ENCODE data around the gene FAM234A.

FAM234A gene

DNA sequence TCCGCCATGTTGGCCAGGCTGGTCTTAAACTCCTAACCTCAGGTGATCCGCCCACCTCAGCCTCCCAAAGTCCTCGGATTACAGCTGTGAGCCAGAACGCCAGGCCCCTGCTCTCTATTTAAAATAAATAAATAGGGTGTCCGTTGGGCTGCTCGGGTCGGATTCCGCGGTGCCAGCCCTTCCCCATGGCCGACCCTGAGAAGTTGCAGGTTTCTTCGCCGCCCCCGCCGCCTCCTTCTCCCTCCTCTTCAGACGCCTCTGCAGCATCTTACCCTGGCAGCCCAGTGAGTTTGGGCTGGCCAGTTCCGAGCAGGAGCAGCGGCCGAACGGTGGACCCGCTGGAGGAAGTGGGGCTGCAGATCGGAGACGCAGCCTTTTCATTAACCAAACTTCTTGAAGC lies 3.7 kb upstream of the FAM234A start:
- Histone ChIP-seq H3K9ac (ENCODE audit: low read depth, low read length) (no peak overlapping the region), H3K36me3 (ENCODE audit: control insufficient read depth, insufficient read depth, low read length) (peaks cover 25% of the 10 kb centered on the region), H3K27ac (ENCODE audit: low read depth, low read length) (no peak overlapping the region), H3K9me3 (ENCODE audit: control insufficient read depth, insufficient read depth, low read length) (no peaks in the 10 kb centered on the region), H3K27me3 (ENCODE audit: control insufficient read depth, insufficient read depth, low read length) (no peaks in the 10 kb centered on the region), H3K4me1 (ENCODE audit: control insufficient read depth, insufficient read depth, low read length) (peaks cover 6% of the 10 kb centered on the region), H3K4me3 (ENCODE audit: low read depth, low read length) (no peak overlapping the region)

GRCh38 chr16:239948-240277 lies 5.3 kb downstream of the FAM234A start:
- Histone ChIP-seq H3K36me3 (ENCODE audit: control insufficient read depth, insufficient read depth, low read length) (no peaks in the 10 kb centered on the region), H3K27me3 (ENCODE audit: control insufficient read depth, insufficient read depth, low read length) (no peaks in the 10 kb centered on the region), H3K4me1 (ENCODE audit: control insufficient read depth, insufficient read depth, low read length) (no peaks in the 10 kb centered on the region), H3K9ac (ENCODE audit: low read depth, low read length) (no peak overlapping the region), H3K4me3 (ENCODE audit: low read depth, low read length) (no peak overlapping the region), H3K9me3 (ENCODE audit: control insufficient read depth, insufficient read depth, low read length) (no peaks in the 10 kb centered on the region), H3K27ac (ENCODE audit: low read depth, low read length) (no peak overlapping the region)

DNA sequence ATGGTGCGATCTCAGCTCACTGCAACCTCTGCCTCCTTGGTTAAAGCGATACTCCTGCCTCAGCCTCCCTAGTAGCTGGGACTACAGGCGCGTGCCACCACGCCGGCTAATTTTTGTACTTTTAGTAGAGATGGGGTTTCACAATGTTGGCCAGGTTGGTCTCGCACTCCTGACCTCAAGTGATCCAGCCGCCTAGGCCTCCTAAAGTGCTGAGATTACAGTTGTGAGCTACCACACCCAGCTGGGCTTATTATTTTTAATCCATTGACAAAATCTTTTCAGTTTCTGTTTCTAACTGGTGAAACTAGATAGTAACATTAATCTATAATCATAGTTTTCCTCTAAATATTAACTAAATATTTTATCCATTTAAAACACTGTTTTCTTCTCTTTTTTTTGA lies 5.9 kb downstream of the FAM234A start:
- no peaks in the 10 kb centered on the region for H3K36me3 ChIP-seq (ENCODE audit: control insufficient read depth, insufficient read depth, low read length)
- H3K4me3 ChIP-seq (ENCODE audit: low read depth, low read length) = no peak overlapping the region
- no peaks in the 10 kb centered on the region for H3K4me1 ChIP-seq (ENCODE audit: control insufficient read depth, insufficient read depth, low read length)
- no peak overlapping the region for H3K9ac ChIP-seq (ENCODE audit: low read depth, low read length)
- H3K9me3 ChIP-seq (ENCODE audit: control insufficient read depth, insufficient read depth, low read length) = no peaks in the 10 kb centered on the region
- no peak overlapping the region for H3K27ac ChIP-seq (ENCODE audit: low read depth, low read length)
- H3K27me3 ChIP-seq (ENCODE audit: control insufficient read depth, insufficient read depth, low read length) = no peaks in the 10 kb centered on the region

- no peak overlapping the region for H3K27ac ChIP-seq (ENCODE audit: low read depth, low read length)
- H3K9ac ChIP-seq (ENCODE audit: low read depth, low read length) = no peak overlapping the region
- no peak overlapping the region for H3K4me3 ChIP-seq (ENCODE audit: low read depth, low read length)
- no peaks in the 10 kb centered on the region for H3K36me3 ChIP-seq (ENCODE audit: control insufficient read depth, insufficient read depth, low read length)
- H3K27me3 ChIP-seq (ENCODE audit: control insufficient read depth, insufficient read depth, low read length) = no peaks in the 10 kb centered on the region
- H3K9me3 ChIP-seq (ENCODE audit: control insufficient read depth, insufficient read depth, low read length) = no peaks in the 10 kb centered on the region
- no peaks in the 10 kb centered on the region for H3K4me1 ChIP-seq (ENCODE audit: control insufficient read depth, insufficient read depth, low read length)
These were observed 7.7 kb downstream of the FAM234A start for GRCh38 chr16:242281-242680.

- no peaks in the 10 kb centered on the region for H3K36me3 ChIP-seq (ENCODE audit: control insufficient read depth, insufficient read depth, low read length)
- H3K4me3 ChIP-seq (ENCODE audit: low read depth, low read length) = no peak overlapping the region
- H3K9ac ChIP-seq (ENCODE audit: low read depth, low read length) = no peak overlapping the region
- H3K27ac ChIP-seq (ENCODE audit: low read depth, low read length) = no peak overlapping the region
- H3K9me3 ChIP-seq (ENCODE audit: control insufficient read depth, insufficient read depth, low read length) = no peaks in the 10 kb centered on the region
- no peaks in the 10 kb centered on the region for H3K27me3 ChIP-seq (ENCODE audit: control insufficient read depth, insufficient read depth, low read length)
- no peaks in the 10 kb centered on the region for H3K4me1 ChIP-seq (ENCODE audit: control insufficient read depth, insufficient read depth, low read length)
These were observed 8.7 kb downstream of the FAM234A start for GRCh38 chr16:243348-243747.

- H3K4me1 ChIP-seq (ENCODE audit: control insufficient read depth, insufficient read depth, low read length) = no peaks in the 10 kb centered on the region
- no peak overlapping the region for H3K9ac ChIP-seq (ENCODE audit: low read depth, low read length)
- no peak overlapping the region for H3K4me3 ChIP-seq (ENCODE audit: low read depth, low read length)
- no peaks in the 10 kb centered on the region for H3K9me3 ChIP-seq (ENCODE audit: control insufficient read depth, insufficient read depth, low read length)
- no peaks in the 10 kb centered on the region for H3K27me3 ChIP-seq (ENCODE audit: control insufficient read depth, insufficient read depth, low read length)
- no peak overlapping the region for H3K27ac ChIP-seq (ENCODE audit: low read depth, low read length)
- no peaks in the 10 kb centered on the region for H3K36me3 ChIP-seq (ENCODE audit: control insufficient read depth, insufficient read depth, low read length)
These were observed 10.5 kb downstream of the FAM234A start for GRCh38 chr16:245105-245504.

GRCh38 chr16:247027-247426 lies 12.4 kb downstream of the FAM234A start:
- Histone ChIP-seq H3K27ac (ENCODE audit: low read depth, low read length) (no peak overlapping the region), H3K9ac (ENCODE audit: low read depth, low read length) (no peak overlapping the region), H3K27me3 (ENCODE audit: control insufficient read depth, insufficient read depth, low read length) (no peaks in the 10 kb centered on the region), H3K4me3 (ENCODE audit: low read depth, low read length) (no peak overlapping the region), H3K36me3 (ENCODE audit: control insufficient read depth, insufficient read depth, low read length) (peaks cover 5% of the 10 kb centered on the region), H3K4me1 (ENCODE audit: control insufficient read depth, insufficient read depth, low read length) (no peaks in the 10 kb centered on the region), H3K9me3 (ENCODE audit: control insufficient read depth, insufficient read depth, low read length) (no peaks in the 10 kb centered on the region)

GRCh38 chr16:249431-249830 lies 14.8 kb downstream of the FAM234A start:
- no peak overlapping the region for H3K27ac ChIP-seq (ENCODE audit: low read depth, low read length)
- H3K27me3 ChIP-seq (ENCODE audit: control insufficient read depth, insufficient read depth, low read length) = no peaks in the 10 kb centered on the region
- no peak overlapping the region for H3K4me3 ChIP-seq (ENCODE audit: low read depth, low read length)
- H3K9ac ChIP-seq (ENCODE audit: low read depth, low read length) = no peak overlapping the region
- H3K9me3 ChIP-seq (ENCODE audit: control insufficient read depth, insufficient read depth, low read length) = no peaks in the 10 kb centered on the region
- H3K4me1 ChIP-seq (ENCODE audit: control insufficient read depth, insufficient read depth, low read length) = no peaks in the 10 kb centered on the region
- peaks cover 19% of the 10 kb centered on the region for H3K36me3 ChIP-seq (ENCODE audit: control insufficient read depth, insufficient read depth, low read length)

DNA sequence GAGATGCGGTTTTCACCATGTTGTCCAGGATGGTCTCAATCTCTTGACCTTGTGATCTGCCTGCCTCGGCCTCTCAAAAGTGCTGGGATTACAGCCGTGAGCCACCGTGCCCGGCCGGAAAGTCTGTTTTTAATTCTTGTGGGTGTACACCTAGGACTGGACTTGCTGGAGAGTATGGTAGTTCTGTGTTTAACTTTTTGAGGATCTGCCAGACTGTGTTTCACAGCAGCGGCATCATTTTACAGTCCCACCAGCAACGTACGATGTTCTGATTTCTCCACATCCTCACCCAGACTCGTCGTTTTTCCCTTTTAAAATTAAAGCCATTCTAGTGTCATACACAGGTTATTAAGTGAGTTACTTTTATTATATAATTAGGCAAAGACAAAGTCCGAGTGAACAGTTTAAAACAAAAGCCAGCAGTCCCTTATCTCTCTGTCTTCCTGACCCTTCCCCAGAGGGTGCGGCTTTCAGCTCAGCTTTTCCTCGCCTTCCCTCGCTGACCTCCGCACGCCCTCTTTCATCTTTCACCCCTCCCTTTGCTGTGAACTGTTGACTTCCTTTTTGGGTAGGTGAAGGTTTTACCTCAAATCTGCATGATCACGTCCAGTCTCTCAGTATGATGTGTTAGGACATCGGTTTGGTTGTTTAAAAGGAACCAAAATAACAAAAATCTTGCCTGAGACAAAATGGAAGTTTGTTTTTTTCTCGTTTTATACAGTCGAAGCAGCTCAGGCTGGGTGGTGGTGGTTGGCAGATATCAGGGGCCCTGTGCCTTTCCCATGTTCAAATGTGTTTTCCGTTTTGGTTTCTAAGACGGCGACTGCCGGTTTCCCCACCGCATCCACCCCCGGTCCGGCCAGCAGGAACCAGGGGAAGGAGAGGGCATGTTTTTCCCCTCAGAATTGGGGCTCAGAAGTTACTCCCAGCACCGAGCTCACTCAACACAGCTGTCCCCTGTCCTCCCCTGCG lies 18.0 kb downstream of the FAM234A start:
- Histone ChIP-seq H3K4me3 (ENCODE audit: low read depth, low read length) (no peak overlapping the region), H3K36me3 (ENCODE audit: control insufficient read depth, insufficient read depth, low read length) (peaks cover 36% of the 10 kb centered on the region), H3K27ac (ENCODE audit: low read depth, low read length) (no peak overlapping the region), H3K9me3 (ENCODE audit: control insufficient read depth, insufficient read depth, low read length) (no peaks in the 10 kb centered on the region), H3K4me1 (ENCODE audit: control insufficient read depth, insufficient read depth, low read length) (no peaks in the 10 kb centered on the region), H3K9ac (ENCODE audit: low read depth, low read length) (no peak overlapping the region), H3K27me3 (ENCODE audit: control insufficient read depth, insufficient read depth, low read length) (no peaks in the 10 kb centered on the region)

DNA sequence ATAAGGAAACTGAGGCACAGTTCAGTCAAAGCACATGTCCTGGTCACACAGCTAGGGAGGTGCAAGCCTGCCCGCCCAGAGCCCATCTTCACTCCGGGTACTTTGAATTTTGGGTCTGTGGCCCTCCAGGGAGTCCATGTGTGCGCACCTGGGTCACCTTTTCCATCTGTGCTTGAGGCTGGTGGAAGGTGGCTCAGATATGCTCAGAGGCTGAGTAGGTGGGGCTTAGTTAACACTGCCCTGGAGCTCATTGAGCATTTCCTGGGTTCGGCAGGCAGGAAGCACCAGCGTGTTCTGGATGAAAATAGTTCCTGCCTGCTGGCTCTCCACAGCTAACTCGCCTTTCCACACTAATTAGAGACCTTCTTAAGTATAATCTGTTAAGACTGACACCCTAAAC lies 19.2 kb downstream of the FAM234A start:
- Histone ChIP-seq H3K27ac (ENCODE audit: low read depth, low read length) (no peak overlapping the region), H3K9ac (ENCODE audit: low read depth, low read length) (no peak overlapping the region), H3K4me3 (ENCODE audit: low read depth, low read length) (no peak overlapping the region), H3K36me3 (ENCODE audit: control insufficient read depth, insufficient read depth, low read length) (peaks cover 36% of the 10 kb centered on the region), H3K9me3 (ENCODE audit: control insufficient read depth, insufficient read depth, low read length) (no peaks in the 10 kb centered on the region), H3K27me3 (ENCODE audit: control insufficient read depth, insufficient read depth, low read length) (no peaks in the 10 kb centered on the region), H3K4me1 (ENCODE audit: control insufficient read depth, insufficient read depth, low read length) (no peaks in the 10 kb centered on the region)

- Histone ChIP-seq H3K9me3 (ENCODE audit: control insufficient read depth, insufficient read depth, low read length) (no peaks in the 10 kb centered on the region), H3K4me1 (ENCODE audit: control insufficient read depth, insufficient read depth, low read length) (no peaks in the 10 kb centered on the region)
These were observed 19.8 kb downstream of the FAM234A start for GRCh38 chr16:254461-254860.

More at GRCh38 chr16:254461-254860, 19.8 kb downstream of the FAM234A start:
- peaks cover 43% of the 10 kb centered on the region for H3K36me3 ChIP-seq (ENCODE audit: control insufficient read depth, insufficient read depth, low read length)
- H3K9ac ChIP-seq (ENCODE audit: low read depth, low read length) = no peak overlapping the region
- H3K27ac ChIP-seq (ENCODE audit: low read depth, low read length) = no peak overlapping the region
- no peaks in the 10 kb centered on the region for H3K27me3 ChIP-seq (ENCODE audit: control insufficient read depth, insufficient read depth, low read length)
- no peak overlapping the region for H3K4me3 ChIP-seq (ENCODE audit: low read depth, low read length)
